ENCODE results near the gene GLDN.

GRCh38 chr15:51371266-51371665 lies 29.8 kb downstream of the GLDN start:
- no peak for TF ChIP-seq EZH2 (IDR thresholded peaks at IDR 0.05; ENCODE audit: low read length, unreplicated experiment)
- TF ChIP-seq, protein P1, sequence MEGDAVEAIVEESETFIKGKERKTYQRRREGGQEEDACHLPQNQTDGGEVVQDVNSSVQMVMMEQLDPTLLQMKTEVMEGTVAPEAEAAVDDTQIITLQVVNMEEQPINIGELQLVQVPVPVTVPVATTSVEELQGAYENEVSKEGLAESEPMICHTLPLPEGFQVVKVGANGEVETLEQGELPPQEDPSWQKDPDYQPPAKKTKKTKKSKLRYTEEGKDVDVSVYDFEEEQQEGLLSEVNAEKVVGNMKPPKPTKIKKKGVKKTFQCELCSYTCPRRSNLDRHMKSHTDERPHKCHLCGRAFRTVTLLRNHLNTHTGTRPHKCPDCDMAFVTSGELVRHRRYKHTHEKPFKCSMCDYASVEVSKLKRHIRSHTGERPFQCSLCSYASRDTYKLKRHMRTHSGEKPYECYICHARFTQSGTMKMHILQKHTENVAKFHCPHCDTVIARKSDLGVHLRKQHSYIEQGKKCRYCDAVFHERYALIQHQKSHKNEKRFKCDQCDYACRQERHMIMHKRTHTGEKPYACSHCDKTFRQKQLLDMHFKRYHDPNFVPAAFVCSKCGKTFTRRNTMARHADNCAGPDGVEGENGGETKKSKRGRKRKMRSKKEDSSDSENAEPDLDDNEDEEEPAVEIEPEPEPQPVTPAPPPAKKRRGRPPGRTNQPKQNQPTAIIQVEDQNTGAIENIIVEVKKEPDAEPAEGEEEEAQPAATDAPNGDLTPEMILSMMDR (conservative IDR thresholded peaks at IDR 0.05; ENCODE audit: low read depth, low read length): no peak
- TF ChIP-seq EZH2phosphoT487 (IDR thresholded peaks at IDR 0.05; ENCODE audit: borderline replicate concordance, low read length): no peak
